ENCODE results near the gene RAB7B. TPM values are rescaled to one million over a fixed set of nuclear protein-coding genes. Genes with fewer than 3 reads are reported as not detected.

RAB7B gene
- total RNA-seq, 1 experiment from 2014 or later, result not detected

- H3K4me1 Mint-ChIP-seq, result peaks cover 16% of the 10 kb centered on the region
- no peaks in the 10 kb centered on the region for H3K9me3 Mint-ChIP-seq
- no peak for DNase-seq (ENCODE audit: low spot score)
- H3K27ac Mint-ChIP-seq, result no peak overlapping the region
- CTCF ChIA-PET, result interaction anchor here (7.0 kb wide), 1 partner anchor 32 kb away, joined by 61 read pairs; no protein-coding TSS in a partner anchor
- no peak for ATAC-seq
- TF ChIP-seq ZMAT4 (CRISPR knock-in tag; IDR thresholded peaks at IDR 0.05) (no peak), E2F1 (CRISPR knock-in tag; IDR thresholded peaks at IDR 0.05) (no peak), RELA (CRISPR knock-in tag; IDR thresholded peaks at IDR 0.05; ENCODE audit: borderline replicate concordance) (no peak), ZNF121 (CRISPR knock-in tag; IDR thresholded peaks at IDR 0.05) (no peak), ESRRA (CRISPR knock-in tag; IDR thresholded peaks at IDR 0.05; ENCODE audit: borderline replicate concordance) (no peak), KAT7 (CRISPR knock-in tag; IDR thresholded peaks at IDR 0.05; ENCODE audit: borderline replicate concordance) (no peak), JUN (CRISPR knock-in tag; IDR thresholded peaks at IDR 0.05) (no peak), HMGXB4 (CRISPR knock-in tag; IDR thresholded peaks at IDR 0.05) (no peak), SMAD3 (CRISPR knock-in tag; IDR thresholded peaks at IDR 0.05; ENCODE audit: borderline replicate concordance) (no peak)
- no peak overlapping the region for H3K4me3 Mint-ChIP-seq
- POLR2A ChIA-PET, result no interaction called here
- no peaks in the 10 kb centered on the region for H3K36me3 Mint-ChIP-seq
- no peaks in the 10 kb centered on the region; the same call in 1 of the 2 replicates for H3K27me3 Mint-ChIP-seq (ENCODE audit: low read depth)
These were observed 58.1 kb downstream of the RAB7B start for GRCh38 chr1:205945069-205945468.

- POLR2A ChIA-PET, result no interaction called here
- H3K36me3 Mint-ChIP-seq, result no peaks in the 10 kb centered on the region
- no peaks in the 10 kb centered on the region for H3K9me3 Mint-ChIP-seq
- no peak overlapping the region for H3K4me3 Mint-ChIP-seq
- no peak for ATAC-seq
- peaks cover 22% of the 10 kb centered on the region for H3K4me1 Mint-ChIP-seq
- no peak overlapping the region for H3K27ac Mint-ChIP-seq
- H3K27me3 Mint-ChIP-seq (ENCODE audit: low read depth), result no peaks in the 10 kb centered on the region; the same call in 1 of the 2 replicates
- no peak for DNase-seq (ENCODE audit: low spot score)
- no peak for TF ChIP-seq ATF6 (CRISPR knock-in tag; IDR thresholded peaks at IDR 0.05)
- TF ChIP-seq E2F1 (CRISPR knock-in tag; IDR thresholded peaks at IDR 0.05), result no peak
- no peak for TF ChIP-seq GTF2I (CRISPR knock-in tag; conservative IDR thresholded peaks at IDR 0.05)
- TF ChIP-seq NR3C1 (CRISPR knock-in tag; conservative IDR thresholded peaks at IDR 0.05; ENCODE audit: low read depth), result no peak
- CTCF ChIA-PET, result interaction anchor here (1.1 to 7.0 kb wide), 3 partner anchors 26 to 134 kb away, joined by 4 to 61 read pairs (median 5); no protein-coding TSS in a partner anchor
These were observed 58.7 kb downstream of the RAB7B start for GRCh38 chr1:205944525-205944924.

GRCh38 chr1:205943245-205943644, 60.0 kb downstream of the RAB7B start, which contains the start of gene SLC26A9:
Gene SLC26A9, minus strand, starts transcription at chr1:205943456. Its CDS starts 7,636 bp downstream, at chr1:205935820.
- Mint-ChIP-seq H3K4me1 (peaks cover 27% of the 10 kb centered on the region), H3K36me3 (no peaks in the 10 kb centered on the region), H3K4me3 (no peak within 1 kb of the TSS), H3K9me3 (no peaks in the 10 kb centered on the region), H3K27ac (no peak within 1 kb of the TSS), H3K27me3 (ENCODE audit: low read depth) (no peaks in the 10 kb centered on the region; the same call in 1 of the 2 replicates)
- POLR2A ChIA-PET, result no interaction called here
- CTCF ChIA-PET, result interaction anchor here (0.9 to 7.0 kb wide), 3 partner anchors 25 to 34 kb away, joined by 3 to 61 read pairs (median 5); no protein-coding TSS in a partner anchor
- ATAC-seq, result no peak
- no peak for DNase-seq (ENCODE audit: low spot score)
- TF ChIP-seq ZNF396 (CRISPR knock-in tag; IDR thresholded peaks at IDR 0.05; ENCODE audit: borderline replicate concordance) (no peak), GTF2I (CRISPR knock-in tag; conservative IDR thresholded peaks at IDR 0.05) (no peak), RELA (CRISPR knock-in tag; IDR thresholded peaks at IDR 0.05; ENCODE audit: borderline replicate concordance) (no peak), USF2 (CRISPR knock-in tag; IDR thresholded peaks at IDR 0.05) (no peak), ZNF219 (CRISPR knock-in tag; IDR thresholded peaks at IDR 0.05; ENCODE audit: borderline replicate concordance) (no peak), HMGXB4 (CRISPR knock-in tag; IDR thresholded peaks at IDR 0.05) (no peak), MYBL2 (CRISPR knock-in tag; IDR thresholded peaks at IDR 0.05) (no peak), MLX (CRISPR knock-in tag; IDR thresholded peaks at IDR 0.05) (no peak)

All from WTC11 (cell line).